NOMO-1 treated with DMSO at 0.1 percent for 48 hours (cell line): Measurements from ENCODE around the gene MRPL38.

Experiments used
- DNase-seq: peaks from one replicate; lab custom pipeline; 2025; ENCODE audit not compliant: unreplicated experiment; lab: John Stamatoyannopoulos, UW

Gene MRPL38

GRCh38 chr17:75920045-75920560, 15.4 kb upstream of the MRPL38 start:
- DNase-seq, result no peak

GRCh38 chr17:75919611-75920010, 14.9 kb upstream of the MRPL38 start:
- no peak for DNase-seq

DNA sequence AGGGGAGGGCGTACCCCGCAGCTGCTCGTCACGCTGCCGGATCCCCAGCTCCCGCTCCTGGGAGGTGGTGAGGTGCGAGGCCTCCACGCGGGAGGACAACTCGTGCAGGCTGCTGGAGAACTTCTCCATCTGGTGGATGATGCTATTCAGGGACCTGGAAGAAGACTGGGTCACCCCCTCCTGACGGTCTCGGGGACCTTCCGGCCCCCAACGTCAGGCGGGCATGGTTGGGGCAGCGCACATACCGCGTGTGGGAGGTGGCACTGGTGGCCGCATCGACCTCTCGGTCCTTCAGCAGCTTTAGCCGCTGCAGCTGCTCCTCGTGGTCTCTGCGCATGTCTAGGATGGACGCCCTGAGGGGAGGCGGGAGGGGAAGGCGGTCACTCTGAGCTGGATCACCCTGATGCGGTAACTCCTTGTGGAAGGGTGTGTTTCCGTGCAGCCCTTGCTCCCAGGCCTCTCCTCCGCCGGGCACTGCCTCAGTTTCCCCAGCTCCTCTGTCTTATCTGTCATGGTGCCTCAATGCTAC, 13.3 kb upstream of the MRPL38 start:
- no peak for DNase-seq

- no peak for DNase-seq
Observed at GRCh38 chr17:75917141-75917916, 12.6 kb upstream of the MRPL38 start.

DNA sequence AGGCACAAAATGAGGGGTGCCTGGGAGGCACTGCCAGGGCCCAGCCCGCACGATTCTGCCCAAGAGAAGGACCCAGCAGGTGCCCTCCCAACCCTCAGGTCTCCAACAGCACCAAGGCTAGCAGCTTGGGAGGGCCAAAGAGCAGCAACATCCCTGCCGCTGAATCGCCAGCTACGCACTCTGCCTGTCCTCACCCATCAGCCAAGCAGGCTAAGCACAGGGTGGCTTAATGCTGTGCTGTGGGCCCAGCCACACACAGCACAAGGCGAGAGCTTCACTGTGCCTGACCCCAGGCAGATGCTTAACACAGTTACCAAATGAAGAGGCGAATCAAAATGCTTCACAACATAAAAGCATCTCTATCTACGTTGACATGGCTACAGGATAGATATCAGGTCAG, 10.6 kb upstream of the MRPL38 start:
- DNase-seq, result no peak

- DNase-seq, result no peak
Observed at GRCh38 chr17:75914643-75915267, 10.1 kb upstream of the MRPL38 start.

DNA sequence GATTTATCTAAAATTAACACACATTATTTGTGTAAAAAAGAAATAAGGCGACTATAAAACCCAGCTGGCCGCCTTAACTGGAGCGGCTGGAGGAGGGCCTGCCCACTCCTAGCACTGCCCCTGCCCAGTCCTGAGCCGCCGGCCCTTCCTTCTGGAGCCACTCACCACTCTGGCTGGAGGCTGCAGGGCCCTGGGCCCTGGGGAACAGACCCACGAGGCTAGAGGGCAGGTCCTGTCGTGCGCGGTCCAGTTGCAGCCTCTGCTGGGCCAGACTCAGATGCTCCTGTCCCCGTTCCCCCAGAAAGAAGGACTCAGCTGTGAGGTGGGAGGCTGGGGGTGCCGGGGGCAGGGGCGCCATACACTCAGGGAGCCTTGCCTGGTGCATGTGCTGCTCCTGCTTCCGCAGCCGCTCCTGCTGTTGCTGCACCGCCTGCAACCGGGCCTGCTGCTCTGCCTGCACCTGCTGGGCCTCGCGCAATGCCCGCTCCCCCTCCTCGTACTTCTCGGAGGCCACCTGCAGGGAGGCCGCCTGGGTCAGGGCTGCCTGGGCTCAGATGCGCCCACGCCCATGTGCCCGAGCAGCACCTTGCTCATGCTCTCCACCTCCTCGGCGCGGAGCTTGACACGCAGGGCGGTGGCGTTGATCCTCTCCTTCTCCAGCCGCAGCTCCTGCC, 9.0 kb upstream of the MRPL38 start:
- DNase-seq, result no peak

- no peak for DNase-seq
Observed at GRCh38 chr17:75910699-75911098, 6.0 kb upstream of the MRPL38 start.

GRCh38 chr17:75909812-75910274, 5.2 kb upstream of the MRPL38 start:
- no peak for DNase-seq

GRCh38 chr17:75909051-75909811, 4.5 kb upstream of the MRPL38 start:
- DNase-seq, result no peak

DNA sequence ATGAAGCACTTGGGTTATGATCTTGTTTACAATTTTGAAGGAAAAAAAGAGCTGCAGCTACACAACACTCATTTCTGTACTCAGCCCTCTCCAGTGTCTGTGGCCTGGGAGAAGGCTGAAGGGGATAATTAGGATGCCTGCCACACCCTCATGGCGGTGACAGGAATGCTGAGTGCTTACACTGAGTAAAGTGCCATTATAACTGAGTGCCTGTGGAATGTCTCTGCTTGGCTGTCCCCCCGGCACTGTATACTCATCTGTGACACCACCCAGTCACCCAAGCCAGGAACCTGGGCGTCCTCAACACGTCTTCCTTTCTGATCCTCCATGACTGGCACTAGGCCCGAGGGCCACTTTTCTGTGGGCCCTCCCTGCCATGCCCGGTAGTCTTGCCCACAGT, 3.5 kb upstream of the MRPL38 start:
- DNase-seq, result no peak

GRCh38 chr17:75906143-75906884, 1.6 kb upstream of the MRPL38 start:
- DNase-seq, result no peak

DNA sequence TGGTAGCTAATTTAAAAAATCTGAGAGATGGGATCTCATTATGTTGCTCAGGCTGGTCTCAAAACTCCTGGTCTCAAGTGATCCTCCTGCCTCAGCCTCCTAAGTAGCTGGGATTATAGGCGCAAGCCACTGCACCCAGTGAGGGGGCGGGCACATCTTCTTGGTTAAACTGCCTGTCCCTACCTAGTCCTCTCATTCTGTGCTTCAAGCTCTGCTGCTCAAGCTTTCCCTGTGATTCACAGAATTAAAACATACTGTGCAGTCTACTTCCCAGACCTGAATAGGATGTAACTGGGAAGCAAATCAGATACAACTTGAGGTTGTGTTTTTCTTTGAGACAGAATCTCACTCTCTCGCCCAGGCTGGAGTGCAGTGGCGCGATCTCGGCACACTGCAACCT, 2.3 kb downstream of the MRPL38 start:
- DNase-seq, result no peak

- no peak for DNase-seq
Observed at GRCh38 chr17:75901727-75902126, 3.0 kb downstream of the MRPL38 start.

DNA sequence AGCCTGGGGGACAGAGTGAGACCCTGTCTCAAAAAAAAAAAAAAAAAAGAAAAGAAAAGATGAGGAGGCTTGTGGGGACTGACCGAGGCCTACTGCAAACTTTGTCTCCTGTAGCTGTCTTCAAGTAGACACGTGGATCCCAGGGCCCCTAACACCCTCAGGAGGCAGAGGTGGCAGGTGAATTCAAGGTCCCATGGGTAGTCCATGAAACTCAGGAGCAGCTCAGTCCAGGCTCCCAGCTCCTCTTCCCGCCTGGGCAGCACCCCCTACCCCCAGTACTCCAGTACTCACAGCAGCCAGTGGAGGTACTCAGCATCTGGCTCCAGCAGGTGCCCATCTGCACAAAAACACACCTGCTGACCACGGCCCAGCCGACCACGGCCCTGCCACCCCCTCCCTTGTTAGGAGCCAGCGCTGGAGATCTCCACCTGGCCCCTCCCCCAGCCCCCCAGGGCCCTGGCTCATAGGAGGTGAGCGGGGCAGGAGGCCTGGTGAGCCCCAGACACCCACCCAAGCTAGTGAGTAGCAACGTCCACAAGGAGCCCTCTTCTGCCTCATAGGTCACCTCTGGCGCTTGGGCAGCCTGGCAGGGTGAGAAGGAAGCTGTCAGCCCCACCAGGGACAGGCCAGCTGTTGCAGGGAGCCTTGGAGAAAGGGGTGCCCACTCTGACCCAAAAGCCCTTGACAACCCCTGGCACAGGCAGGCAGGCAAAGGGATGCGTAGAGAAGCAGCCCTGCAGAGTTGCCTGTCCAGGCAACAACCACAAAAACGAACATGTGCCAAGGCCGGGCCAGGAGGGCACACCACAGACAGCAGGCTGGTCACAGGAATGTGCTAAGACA, 3.8 kb downstream of the MRPL38 start:
- DNase-seq, result no peak

- no peak for DNase-seq
Observed at GRCh38 chr17:75899767-75900468, 4.8 kb downstream of the MRPL38 start.

- no peak for DNase-seq
Observed at GRCh38 chr17:75899353-75899752, 5.3 kb downstream of the MRPL38 start.

DNA sequence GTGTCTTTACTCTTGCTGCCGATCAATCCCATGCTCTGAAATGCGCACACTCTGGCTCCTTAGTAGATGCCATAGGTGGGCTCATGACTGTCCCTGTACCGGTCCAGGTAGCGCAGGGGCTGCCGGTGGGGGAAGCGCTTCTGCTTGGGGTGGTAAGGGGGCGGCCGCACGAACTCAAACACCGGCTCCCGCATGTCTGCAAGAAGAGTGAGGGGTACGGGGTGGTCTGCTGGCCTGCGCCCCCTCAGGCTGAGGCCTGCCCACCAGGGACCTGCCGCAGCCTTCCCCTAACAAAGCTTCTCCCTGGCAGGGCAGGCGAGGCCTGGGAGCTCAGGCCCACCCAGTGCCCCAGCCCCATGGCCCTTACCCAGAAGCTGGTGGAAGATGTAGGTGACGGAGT, 5.9 kb downstream of the MRPL38 start:
- DNase-seq, result no peak

GRCh38 chr17:75898065-75898464, 6.6 kb downstream of the MRPL38 start:
- no peak for DNase-seq
